ENCODE data around the gene GNL3L.
"Not testable (repeated sequence)": the region's sequence is repeated elsewhere in the genome, so short reads cannot be mapped to it uniquely, and the experiment has no call there.

The GNL3L gene

DNA sequence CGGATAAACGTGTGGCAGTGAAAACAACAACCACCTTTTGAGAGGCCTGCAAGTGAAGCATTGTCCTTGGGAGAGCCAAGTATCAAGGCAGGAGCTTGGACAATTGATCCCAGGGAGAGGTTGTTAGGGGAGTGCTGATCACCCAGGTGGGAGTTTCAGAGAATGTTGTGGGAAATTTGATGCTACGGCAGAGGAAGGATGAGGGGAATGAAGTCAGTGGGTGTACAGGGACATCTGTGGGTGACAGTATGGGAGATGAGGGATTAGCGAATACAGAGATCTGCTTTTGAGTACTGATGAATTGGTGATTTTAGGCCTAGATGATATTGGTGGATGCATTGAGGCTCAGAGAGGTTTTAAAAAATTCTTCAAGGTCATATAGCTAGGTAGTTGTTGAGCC, 4.3 kb downstream of the GNL3L start:
- ATAC-seq = no peak
- TF ChIP-seq PPARA (CRISPR knock-in tag; IDR thresholded peaks at IDR 0.05; ENCODE audit: borderline replicate concordance) (no peak), ZC3H10 (CRISPR knock-in tag; IDR thresholded peaks at IDR 0.05) (no peak), TCF4 (CRISPR knock-in tag; IDR thresholded peaks at IDR 0.05; ENCODE audit: borderline replicate concordance) (no peak), SNAI2 (CRISPR knock-in tag; IDR thresholded peaks at IDR 0.05) (no peak), ZNF8 (CRISPR knock-in tag; IDR thresholded peaks at IDR 0.05) (no peak), ESRRG (CRISPR knock-in tag; IDR thresholded peaks at IDR 0.05) (no peak), CSDC2 (CRISPR knock-in tag; IDR thresholded peaks at IDR 0.05) (no peak), ZFP30 (CRISPR knock-in tag; IDR thresholded peaks at IDR 0.05) (no peak)
- TF ChIP-seq, protein P1, sequence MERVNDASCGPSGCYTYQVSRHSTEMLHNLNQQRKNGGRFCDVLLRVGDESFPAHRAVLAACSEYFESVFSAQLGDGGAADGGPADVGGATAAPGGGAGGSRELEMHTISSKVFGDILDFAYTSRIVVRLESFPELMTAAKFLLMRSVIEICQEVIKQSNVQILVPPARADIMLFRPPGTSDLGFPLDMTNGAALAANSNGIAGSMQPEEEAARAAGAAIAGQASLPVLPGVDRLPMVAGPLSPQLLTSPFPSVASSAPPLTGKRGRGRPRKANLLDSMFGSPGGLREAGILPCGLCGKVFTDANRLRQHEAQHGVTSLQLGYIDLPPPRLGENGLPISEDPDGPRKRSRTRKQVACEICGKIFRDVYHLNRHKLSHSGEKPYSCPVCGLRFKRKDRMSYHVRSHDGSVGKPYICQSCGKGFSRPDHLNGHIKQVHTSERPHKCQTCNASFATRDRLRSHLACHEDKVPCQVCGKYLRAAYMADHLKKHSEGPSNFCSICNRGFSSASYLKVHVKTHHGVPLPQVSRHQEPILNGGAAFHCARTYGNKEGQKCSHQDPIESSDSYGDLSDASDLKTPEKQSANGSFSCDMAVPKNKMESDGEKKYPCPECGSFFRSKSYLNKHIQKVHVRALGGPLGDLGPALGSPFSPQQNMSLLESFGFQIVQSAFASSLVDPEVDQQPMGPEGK (CRISPR knock-in tag; IDR thresholded peaks at IDR 0.05; ENCODE audit: borderline replicate concordance) = no peak
- TF ChIP-seq, protein P2, sequence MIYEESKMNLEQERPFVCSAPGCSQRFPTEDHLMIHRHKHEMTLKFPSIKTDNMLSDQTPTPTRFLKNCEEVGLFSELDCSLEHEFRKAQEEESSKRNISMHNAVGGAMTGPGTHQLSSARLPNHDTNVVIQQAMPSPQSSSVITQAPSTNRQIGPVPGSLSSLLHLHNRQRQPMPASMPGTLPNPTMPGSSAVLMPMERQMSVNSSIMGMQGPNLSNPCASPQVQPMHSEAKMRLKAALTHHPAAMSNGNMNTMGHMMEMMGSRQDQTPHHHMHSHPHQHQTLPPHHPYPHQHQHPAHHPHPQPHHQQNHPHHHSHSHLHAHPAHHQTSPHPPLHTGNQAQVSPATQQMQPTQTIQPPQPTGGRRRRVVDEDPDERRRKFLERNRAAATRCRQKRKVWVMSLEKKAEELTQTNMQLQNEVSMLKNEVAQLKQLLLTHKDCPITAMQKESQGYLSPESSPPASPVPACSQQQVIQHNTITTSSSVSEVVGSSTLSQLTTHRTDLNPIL (CRISPR knock-in tag; IDR thresholded peaks at IDR 0.05; ENCODE audit: low read depth) = no peak
- TF ChIP-seq, protein P3, sequence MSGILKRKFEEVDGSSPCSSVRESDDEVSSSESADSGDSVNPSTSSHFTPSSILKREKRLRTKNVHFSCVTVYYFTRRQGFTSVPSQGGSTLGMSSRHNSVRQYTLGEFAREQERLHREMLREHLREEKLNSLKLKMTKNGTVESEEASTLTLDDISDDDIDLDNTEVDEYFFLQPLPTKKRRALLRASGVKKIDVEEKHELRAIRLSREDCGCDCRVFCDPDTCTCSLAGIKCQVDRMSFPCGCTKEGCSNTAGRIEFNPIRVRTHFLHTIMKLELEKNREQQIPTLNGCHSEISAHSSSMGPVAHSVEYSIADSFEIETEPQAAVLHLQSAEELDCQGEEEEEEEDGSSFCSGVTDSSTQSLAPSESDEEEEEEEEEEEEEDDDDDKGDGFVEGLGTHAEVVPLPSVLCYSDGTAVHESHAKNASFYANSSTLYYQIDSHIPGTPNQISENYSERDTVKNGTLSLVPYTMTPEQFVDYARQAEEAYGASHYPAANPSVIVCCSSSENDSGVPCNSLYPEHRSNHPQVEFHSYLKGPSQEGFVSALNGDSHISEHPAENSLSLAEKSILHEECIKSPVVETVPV (CRISPR knock-in tag; IDR thresholded peaks at IDR 0.05) = no peak
- TF ChIP-seq, protein P4, sequence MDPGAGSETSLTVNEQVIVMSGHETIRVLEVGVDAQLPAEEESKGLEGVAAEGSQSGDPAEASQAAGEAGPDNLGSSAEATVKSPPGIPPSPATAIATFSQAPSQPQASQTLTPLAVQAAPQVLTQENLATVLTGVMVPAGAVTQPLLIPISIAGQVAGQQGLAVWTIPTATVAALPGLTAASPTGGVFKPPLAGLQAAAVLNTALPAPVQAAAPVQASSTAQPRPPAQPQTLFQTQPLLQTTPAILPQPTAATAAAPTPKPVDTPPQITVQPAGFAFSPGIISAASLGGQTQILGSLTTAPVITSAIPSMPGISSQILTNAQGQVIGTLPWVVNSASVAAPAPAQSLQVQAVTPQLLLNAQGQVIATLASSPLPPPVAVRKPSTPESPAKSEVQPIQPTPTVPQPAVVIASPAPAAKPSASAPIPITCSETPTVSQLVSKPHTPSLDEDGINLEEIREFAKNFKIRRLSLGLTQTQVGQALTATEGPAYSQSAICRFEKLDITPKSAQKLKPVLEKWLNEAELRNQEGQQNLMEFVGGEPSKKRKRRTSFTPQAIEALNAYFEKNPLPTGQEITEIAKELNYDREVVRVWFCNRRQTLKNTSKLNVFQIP (CRISPR knock-in tag; IDR thresholded peaks at IDR 0.05; ENCODE audit: borderline replicate concordance, low read depth) = no peak

DNA sequence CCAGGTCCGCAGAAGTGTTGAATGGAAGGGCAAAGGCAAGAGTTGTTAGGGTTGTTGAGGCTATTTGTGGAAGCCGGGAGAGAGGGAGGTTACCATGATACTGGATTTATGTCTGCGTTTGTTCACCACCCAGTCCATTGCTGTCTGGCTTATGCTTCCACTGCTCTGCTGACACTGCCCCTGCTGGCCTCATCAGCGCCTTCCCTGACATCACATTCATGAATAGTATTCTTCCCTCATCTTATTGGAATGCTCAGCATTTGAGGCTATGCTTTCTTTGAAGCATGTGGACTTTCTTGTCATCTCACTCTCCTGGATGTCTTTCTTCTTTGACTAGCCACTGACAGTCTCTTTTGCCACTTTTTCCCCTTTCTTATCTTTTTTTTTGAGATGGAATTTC, 10.3 kb downstream of the GNL3L start:
- peak; percentile 96 for ATAC-seq
- TF ChIP-seq, protein P2 (CRISPR knock-in tag; IDR thresholded peaks at IDR 0.05; ENCODE audit: low read depth) = no peak
- TF ChIP-seq ZFP30 (CRISPR knock-in tag; IDR thresholded peaks at IDR 0.05) (no peak), ZNF70 (CRISPR knock-in tag; IDR thresholded peaks at IDR 0.05) (no peak), TOX (CRISPR knock-in tag; IDR thresholded peaks at IDR 0.05; ENCODE audit: borderline replicate concordance) (no peak), GLIS3 (CRISPR knock-in tag; IDR thresholded peaks at IDR 0.05) (no peak), ISL1 (CRISPR knock-in tag; IDR thresholded peaks at IDR 0.05) (no peak), ZNF8 (CRISPR knock-in tag; IDR thresholded peaks at IDR 0.05) (no peak), ARNTL (CRISPR knock-in tag; IDR thresholded peaks at IDR 0.05; ENCODE audit: borderline replicate concordance, low read depth) (no peak)
- TF ChIP-seq, protein P5, sequence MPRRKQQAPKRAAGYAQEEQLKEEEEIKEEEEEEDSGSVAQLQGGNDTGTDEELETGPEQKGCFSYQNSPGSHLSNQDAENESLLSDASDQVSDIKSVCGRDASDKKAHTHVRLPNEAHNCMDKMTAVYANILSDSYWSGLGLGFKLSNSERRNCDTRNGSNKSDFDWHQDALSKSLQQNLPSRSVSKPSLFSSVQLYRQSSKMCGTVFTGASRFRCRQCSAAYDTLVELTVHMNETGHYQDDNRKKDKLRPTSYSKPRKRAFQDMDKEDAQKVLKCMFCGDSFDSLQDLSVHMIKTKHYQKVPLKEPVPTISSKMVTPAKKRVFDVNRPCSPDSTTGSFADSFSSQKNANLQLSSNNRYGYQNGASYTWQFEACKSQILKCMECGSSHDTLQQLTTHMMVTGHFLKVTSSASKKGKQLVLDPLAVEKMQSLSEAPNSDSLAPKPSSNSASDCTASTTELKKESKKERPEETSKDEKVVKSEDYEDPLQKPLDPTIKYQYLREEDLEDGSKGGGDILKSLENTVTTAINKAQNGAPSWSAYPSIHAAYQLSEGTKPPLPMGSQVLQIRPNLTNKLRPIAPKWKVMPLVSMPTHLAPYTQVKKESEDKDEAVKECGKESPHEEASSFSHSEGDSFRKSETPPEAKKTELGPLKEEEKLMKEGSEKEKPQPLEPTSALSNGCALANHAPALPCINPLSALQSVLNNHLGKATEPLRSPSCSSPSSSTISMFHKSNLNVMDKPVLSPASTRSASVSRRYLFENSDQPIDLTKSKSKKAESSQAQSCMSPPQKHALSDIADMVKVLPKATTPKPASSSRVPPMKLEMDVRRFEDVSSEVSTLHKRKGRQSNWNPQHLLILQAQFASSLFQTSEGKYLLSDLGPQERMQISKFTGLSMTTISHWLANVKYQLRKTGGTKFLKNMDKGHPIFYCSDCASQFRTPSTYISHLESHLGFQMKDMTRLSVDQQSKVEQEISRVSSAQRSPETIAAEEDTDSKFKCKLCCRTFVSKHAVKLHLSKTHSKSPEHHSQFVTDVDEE (CRISPR knock-in tag; IDR thresholded peaks at IDR 0.05) = no peak
- TF ChIP-seq, protein P1 (CRISPR knock-in tag; IDR thresholded peaks at IDR 0.05; ENCODE audit: borderline replicate concordance) = no peak

DNA sequence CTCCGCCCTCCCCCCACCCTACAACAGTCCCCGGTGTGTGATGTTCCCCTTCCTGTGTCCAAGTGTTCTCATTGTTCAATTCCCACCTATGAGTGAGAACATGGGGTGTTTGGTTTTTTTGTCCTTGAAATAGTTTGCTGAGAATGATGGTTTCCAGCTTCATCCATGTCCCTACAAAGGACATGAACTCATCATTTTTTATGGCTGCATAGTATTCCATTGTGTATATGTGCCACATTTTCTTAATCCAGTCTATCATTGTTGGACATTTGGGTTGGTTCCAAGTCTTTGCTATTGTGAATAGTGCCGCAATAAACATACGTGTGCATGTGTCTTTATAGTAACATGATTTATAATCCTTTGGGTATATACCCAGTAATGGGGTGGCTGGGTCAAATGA, 12.2 kb downstream of the GNL3L start:
- ATAC-seq = not testable (repeated sequence)
